GM23248 (cell line): ENCODE measurements around the gene NR4A1.

Experiments used
- EZH2 ChIP-seq: fragments of 200-600 bp; sonication (generic); IDR thresholded peaks from 2 replicates; pipeline ENCODE4 v1.6.1; 2018; ENCODE audit warnings: antibody characterized with exemption, mild to moderate bottlenecking; ENCODE audit not compliant: insufficient read depth, poor library complexity, severe bottlenecking
- EZH2phosphoT487 ChIP-seq: fragments of 200-600 bp; sonication (generic); IDR thresholded peaks from 2 replicates; pipeline ENCODE4 v1.6.1; 2018; ENCODE audit warnings: antibody characterized with exemption, moderate library complexity, mild to moderate bottlenecking, low read depth; ENCODE audit not compliant: insufficient read depth

DNA sequence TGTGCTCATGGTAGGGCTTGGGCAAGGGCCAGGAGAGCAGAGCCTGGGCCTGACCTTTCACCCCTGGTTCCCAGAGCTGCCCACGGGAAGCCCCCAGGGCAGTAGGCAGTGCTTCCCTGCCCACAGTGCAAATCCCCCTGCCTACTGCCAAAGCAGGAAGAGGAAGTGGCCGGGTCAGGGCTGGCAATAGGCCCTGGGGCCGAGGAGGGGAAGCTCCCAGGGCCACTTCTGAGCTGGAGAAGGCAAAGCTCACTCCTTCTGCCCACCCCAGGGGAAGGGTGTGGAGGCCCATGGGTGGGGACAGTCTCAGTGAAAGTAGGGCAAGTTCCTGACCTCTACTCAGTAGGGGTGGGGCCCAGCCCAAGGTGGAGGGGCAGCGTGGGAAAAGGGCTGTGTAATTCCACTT, 5.4 kb upstream of the NR4A1 start:
- TF ChIP-seq EZH2 (no peak), EZH2phosphoT487 (no peak)
